ENCODE results near the gene KLF11.

DNA sequence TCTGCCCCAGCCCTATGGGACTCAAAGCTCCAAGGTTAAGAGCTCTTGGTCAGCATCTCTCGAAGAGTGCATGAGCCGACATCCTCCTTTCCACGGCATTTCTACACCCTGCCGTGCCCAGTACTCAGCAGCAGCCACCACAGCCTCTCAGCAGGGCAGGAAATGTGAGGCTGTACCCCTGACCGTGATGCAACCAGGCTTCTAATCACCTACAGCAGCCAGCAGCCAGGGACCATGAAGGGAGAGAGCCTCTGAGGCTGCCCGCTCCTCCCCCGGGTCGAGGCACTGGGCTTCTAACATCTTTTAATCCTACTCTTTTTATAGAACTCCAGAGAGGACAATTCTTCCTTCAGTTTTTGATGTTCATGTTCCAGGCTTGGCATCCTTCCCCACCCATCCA, 30.4 kb downstream of the KLF11 start:
- TF ChIP-seq, protein P1, sequence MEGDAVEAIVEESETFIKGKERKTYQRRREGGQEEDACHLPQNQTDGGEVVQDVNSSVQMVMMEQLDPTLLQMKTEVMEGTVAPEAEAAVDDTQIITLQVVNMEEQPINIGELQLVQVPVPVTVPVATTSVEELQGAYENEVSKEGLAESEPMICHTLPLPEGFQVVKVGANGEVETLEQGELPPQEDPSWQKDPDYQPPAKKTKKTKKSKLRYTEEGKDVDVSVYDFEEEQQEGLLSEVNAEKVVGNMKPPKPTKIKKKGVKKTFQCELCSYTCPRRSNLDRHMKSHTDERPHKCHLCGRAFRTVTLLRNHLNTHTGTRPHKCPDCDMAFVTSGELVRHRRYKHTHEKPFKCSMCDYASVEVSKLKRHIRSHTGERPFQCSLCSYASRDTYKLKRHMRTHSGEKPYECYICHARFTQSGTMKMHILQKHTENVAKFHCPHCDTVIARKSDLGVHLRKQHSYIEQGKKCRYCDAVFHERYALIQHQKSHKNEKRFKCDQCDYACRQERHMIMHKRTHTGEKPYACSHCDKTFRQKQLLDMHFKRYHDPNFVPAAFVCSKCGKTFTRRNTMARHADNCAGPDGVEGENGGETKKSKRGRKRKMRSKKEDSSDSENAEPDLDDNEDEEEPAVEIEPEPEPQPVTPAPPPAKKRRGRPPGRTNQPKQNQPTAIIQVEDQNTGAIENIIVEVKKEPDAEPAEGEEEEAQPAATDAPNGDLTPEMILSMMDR (IDR thresholded peaks at IDR 0.05), result no peak
- no peak for TF ChIP-seq POLR2A (IDR thresholded peaks at IDR 0.05)
